Activated CD4-positive, alpha-beta T cell treated with anti-CD3 and anti-CD28 coated beads, Interleukin-2, amount 50 U/mL, for 48 hours (primary cell): ENCODE measurements around the gene KRT24.
"Not testable (repeated sequence)": the region's sequence is repeated elsewhere in the genome, so short reads cannot be mapped to it uniquely, and the experiment has no call there.

Experiments
- DNase-seq, 2 experiments: peaks; one replicate each; pipeline ENCODE4 v3.0.0-alpha.2; 2020

The KRT24 gene

GRCh38 chr17:40703652-40704051 lies at the start of gene KRT24:
TSS of gene KRT24 (minus strand) at chr17:40703752. CDS start at chr17:40703693, 59 bp downstream.
- DNase-seq, result no peak

GRCh38 chr17:40751065-40751464 lies 47.5 kb upstream of the KRT24 start:
- DNase-seq, result no peak

DNA sequence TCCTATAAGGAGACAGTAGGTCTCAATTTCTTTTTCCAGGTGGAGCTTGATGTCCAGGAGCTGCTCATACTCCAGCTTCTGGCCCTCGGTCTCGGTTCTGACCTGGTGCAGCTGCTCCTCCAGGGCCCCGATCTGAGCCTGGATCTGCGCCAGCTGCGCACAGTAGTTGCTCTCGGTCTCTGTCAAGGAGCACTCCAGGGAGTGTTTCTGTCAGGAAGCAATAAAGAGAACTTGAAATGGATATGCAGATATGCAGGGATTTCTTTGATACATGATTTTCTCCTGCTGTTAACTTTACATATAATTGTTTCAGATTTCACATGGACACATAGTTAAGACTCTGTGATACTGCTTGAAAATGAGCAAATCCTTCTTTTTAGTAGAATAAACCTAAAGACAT lies 46.8 kb upstream of the KRT24 start:
- no peak for DNase-seq

DNA sequence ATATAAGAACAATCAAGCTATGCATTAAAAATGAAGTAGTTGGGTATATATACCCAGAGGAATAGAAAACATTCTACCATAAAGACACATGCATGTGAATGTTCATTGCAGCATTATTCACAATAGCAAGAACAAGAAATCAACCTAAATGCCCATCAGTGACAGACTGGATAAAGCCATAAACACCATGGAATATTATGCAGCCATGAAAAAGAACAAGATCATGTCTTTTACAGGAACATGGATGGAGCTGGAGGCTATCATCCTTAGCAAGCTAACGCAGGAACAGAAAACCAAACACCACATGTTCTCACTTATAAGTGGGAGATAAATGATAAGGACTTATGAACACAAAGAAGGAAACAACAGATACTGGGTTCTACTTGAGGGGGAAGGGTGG lies 45.1 kb upstream of the KRT24 start:
- not testable (repeated sequence) for DNase-seq

DNA sequence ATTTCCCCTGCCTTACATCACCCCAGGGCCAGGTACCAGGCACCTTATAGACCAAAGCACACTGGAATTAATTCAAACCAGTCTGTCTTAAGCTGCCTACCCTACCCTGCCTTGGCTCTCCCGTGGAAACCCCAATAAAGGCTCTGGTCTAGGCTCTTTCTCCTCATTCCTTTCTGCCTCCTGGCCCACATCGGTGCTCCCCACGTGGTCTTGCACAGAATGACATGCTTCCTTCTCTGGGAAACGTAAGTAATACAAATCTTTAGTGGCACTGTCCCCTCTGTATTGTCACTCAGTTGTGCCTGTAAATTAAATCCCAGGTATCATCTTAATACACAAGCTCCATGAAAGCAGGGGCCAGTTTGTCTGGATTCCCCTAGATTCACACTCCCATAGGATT lies 35.0 kb upstream of the KRT24 start:
- DNase-seq, result no peak

- no peak for DNase-seq
Observed at GRCh38 chr17:40735016-40735415, 31.5 kb upstream of the KRT24 start.

DNA sequence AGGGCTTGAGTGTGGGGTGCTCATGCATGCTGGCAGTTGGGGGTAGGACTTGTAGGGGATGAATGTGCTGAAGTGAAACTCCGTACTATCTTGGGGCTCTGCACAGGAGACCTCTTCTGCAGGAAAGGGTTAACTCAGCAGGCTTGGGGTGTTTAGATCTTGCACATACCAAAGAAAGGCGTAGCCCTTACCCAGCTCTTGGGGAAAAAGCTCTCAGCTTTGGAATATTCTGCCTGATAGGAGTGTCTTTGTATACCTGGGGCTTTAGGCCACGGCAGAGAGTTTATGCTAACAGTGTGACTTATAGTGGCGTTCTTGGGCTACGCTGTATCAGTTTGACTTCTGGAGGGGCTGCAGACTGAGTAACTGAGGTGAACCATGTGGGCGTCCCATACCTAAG lies 30.5 kb upstream of the KRT24 start:
- DNase-seq, result no peak

GRCh38 chr17:40730970-40731369 lies 27.4 kb upstream of the KRT24 start:
- no peak for DNase-seq

GRCh38 chr17:40727447-40728231 lies 24.1 kb upstream of the KRT24 start:
- DNase-seq, result no peak

DNA sequence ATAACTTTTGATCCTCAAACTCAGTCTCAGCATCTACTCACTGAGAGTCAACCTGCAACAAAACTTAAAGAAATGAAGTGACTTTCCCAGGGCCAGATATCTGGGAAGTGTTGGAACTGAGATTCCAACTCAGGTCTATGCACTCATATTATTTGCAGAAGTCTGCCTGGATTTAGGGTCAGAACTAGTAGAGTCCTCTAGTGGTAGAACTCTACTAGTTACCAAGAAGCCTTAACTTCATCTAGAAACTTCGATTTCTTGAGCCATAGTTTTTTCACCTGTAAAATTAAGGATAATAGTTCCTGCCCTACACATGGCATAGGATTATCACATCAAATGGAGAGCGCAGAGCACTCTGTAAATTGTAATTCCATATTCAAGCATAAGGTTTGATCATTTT lies 23.4 kb upstream of the KRT24 start:
- no peak for DNase-seq

- no peak for DNase-seq
Observed at GRCh38 chr17:40724656-40725055, 21.1 kb upstream of the KRT24 start.

- DNase-seq, result no peak
Observed at GRCh38 chr17:40722241-40722640, 18.7 kb upstream of the KRT24 start.

GRCh38 chr17:40720899-40721298 lies 17.3 kb upstream of the KRT24 start:
- DNase-seq, result no peak

GRCh38 chr17:40718930-40719329 lies 15.4 kb upstream of the KRT24 start:
- DNase-seq, result no peak

- DNase-seq, result no peak
Observed at GRCh38 chr17:40717776-40718175, 14.2 kb upstream of the KRT24 start.

- DNase-seq, result no peak
Observed at GRCh38 chr17:40714473-40714872, 10.9 kb upstream of the KRT24 start.

DNA sequence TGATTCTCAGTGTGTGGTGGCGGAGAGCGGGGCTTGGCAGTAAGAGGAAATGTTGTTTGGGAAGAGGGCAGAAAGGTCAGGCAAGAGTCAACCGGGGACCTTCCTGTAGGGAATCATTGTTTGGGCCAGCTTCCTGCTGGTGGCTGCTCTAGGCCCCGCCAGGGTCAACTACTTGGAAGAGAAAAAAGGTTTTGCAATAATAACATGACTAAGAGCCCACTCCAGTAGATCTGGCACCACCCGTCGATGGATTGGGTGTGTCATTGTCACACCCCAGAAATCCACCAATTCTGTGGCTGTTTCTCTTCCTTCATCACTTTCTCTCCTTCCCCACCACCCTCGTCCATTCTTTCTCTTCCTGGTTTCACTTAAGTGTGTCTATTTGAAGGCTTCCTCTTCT lies 4.2 kb upstream of the KRT24 start:
- DNase-seq, result no peak

GRCh38 chr17:40705584-40705983 lies 2.0 kb upstream of the KRT24 start:
- no peak for DNase-seq

GRCh38 chr17:40702271-40702670 lies 1.3 kb downstream of the KRT24 start:
- DNase-seq, result no peak

- DNase-seq, result no peak
Observed at GRCh38 chr17:40699853-40700252, 3.7 kb downstream of the KRT24 start.

- no peak for DNase-seq
Observed at GRCh38 chr17:40699371-40699770, 4.2 kb downstream of the KRT24 start.

GRCh38 chr17:40697297-40697696 lies 6.3 kb downstream of the KRT24 start:
- no peak for DNase-seq

DNA sequence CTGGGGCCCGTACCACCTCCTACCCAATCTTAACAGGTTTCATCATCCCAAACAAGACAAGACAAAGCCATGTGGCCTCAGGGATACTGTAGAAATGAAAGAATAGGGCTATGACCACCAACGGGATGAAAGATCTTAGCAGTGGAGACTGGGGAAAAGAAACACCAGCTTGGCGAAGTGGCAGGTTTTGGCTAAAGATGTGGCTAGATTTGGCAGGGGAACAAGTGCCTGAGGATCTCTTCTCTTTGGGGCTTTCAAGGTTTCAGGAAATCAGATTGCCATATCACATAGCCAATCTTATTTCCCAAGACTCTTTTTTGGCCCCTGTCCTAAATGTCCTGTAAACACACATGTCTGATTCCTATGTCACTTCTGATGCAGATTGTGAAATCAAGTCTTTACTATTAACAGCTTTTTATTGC lies 6.9 kb downstream of the KRT24 start:
- DNase-seq, result no peak

GRCh38 chr17:40695874-40696472 lies 7.6 kb downstream of the KRT24 start:
- no peak for DNase-seq

GRCh38 chr17:40694584-40694983 lies 9.0 kb downstream of the KRT24 start:
- DNase-seq, result no peak
